HepG2 (cell line): ENCODE measurements around the gene VKORC1L1. TPM values are rescaled to one million over a fixed set of nuclear protein-coding genes. Genes with fewer than 3 reads are reported as not detected.
"Not testable (repeated sequence)": the region's sequence is repeated elsewhere in the genome, so short reads cannot be mapped to it uniquely, and the experiment has no call there.

Experiments used
- ATAC-seq: fragments of 200-7000 bp; cut with Tn5 transposase; 3 replicates; pipeline ENCODE4 v1.9.1; 2020; ENCODE audit warnings: mild to moderate bottlenecking, moderate library complexity
- BruUV-seq: library from RNA; stranded (reverse); fragments of 400-500 nt; replicated peaks from 2 replicates; lab custom pipeline; 2021; lab: Mats Ljungman, UMichigan
- CTCF ChIA-PET: fragments of 300-600 bp; formaldehyde crosslinking; extraction: SDS; loops from one replicate; lab custom pipeline; 2021; ENCODE audit warnings: low total read pairs, inconsistent platforms, low intra/inter-chr PET ratio; lab: Yijun Ruan, JAX
- POLR2A ChIA-PET: fragments of 350-600 bp; sonication (Branson Sonifier 250); formaldehyde crosslinking; loops from one replicate; lab custom pipeline; 2020; ENCODE audit warnings: antibody characterized with exemption, inconsistent platforms; lab: Yijun Ruan, JAX
- DNase-seq: peaks from one replicate; pipeline ENCODE4 v3.0.0-alpha.2; 2015; ENCODE audit warnings: low spot score
- FAIRE-seq: peaks from 3 replicates; lab custom pipeline; 2011; peaks lifted over from hg19 to GRCh38; lab: Jason Lieb, UNC
- H2AFZ ChIP-seq: one replicate; pipeline ENCODE4 v1.6.1; 2011; ENCODE audit warnings: low read length, inconsistent platforms
- H3K27ac ChIP-seq: fragments of 300-600 bp; 3 replicates; pipeline ENCODE4 v1.8.0; 2011; ENCODE audit warnings: mixed run types, mild to moderate bottlenecking, mixed read lengths, low read length, inconsistent platforms; ENCODE audit not compliant: insufficient read depth; ENCODE audit errors: extremely low read length
- H3K27me3 ChIP-seq, 2 experiments: fragments of 200-600 bp in 1 of 2; 2 replicates in 1 of 2; 3 replicates in 1 of 2; pipeline versions ENCODE4 v1.6.0 to v1.8.0; 2011; ENCODE audit warnings: low read length in 2 of 2, mild to moderate bottlenecking in 2 of 2, moderate library complexity in 2 of 2, inconsistent platforms in 1 of 2; ENCODE audit not compliant: insufficient read depth in 2 of 2, control insufficient read depth in 1 of 2
- H3K36me3 ChIP-seq, 2 experiments: fragments of 200-600 bp in 1 of 2; replicated peaks in 1 of 2; 2 replicates in 1 of 2; 3 replicates in 1 of 2; pipeline versions ENCODE4 v1.5.1 to v1.8.0; 2011; ENCODE audit warnings: low read length in 2 of 2, inconsistent platforms in 1 of 2; ENCODE audit not compliant: insufficient read depth in 2 of 2, control insufficient read depth in 1 of 2
- H3K4me1 ChIP-seq: 2 replicates; pipeline ENCODE4 v1.5.1; 2012; ENCODE audit warnings: low read length, inconsistent platforms; ENCODE audit not compliant: insufficient read depth
- H3K4me2 ChIP-seq: 2 replicates; pipeline ENCODE4 v1.6.0; 2011; ENCODE audit warnings: low read depth, low read length, inconsistent platforms
- H3K4me3 ChIP-seq, 3 experiments: fragments of 200-600 bp in 1 of 3; sonication (generic), shearing (Covaris generic) in 1 of 3; replicated peaks in 1 of 3; 2 replicates each; pipeline ENCODE4 v1.5.1; 2011 to 2016; ENCODE audit warnings: low read length in 3 of 3, inconsistent platforms in 2 of 3, low read depth in 2 of 3, mild to moderate bottlenecking in 2 of 3, control low read depth in 1 of 3, mixed read lengths in 1 of 3; ENCODE audit not compliant: insufficient read depth in 1 of 3
- H3K79me2 ChIP-seq: one replicate; pipeline ENCODE4 v1.6.1; 2011; ENCODE audit warnings: low read length, inconsistent platforms; ENCODE audit not compliant: insufficient read depth
- H3K9ac ChIP-seq: 2 replicates; pipeline ENCODE4 v1.6.0; 2011; ENCODE audit warnings: mild to moderate bottlenecking, low read depth, low read length, inconsistent platforms; ENCODE audit not compliant: insufficient read depth
- H3K9me3 ChIP-seq: 2 replicates; pipeline ENCODE4 v1.5.1; 2012; ENCODE audit warnings: mild to moderate bottlenecking, low read length
- H4K20me1 ChIP-seq: 2 replicates; pipeline ENCODE4 v1.6.0; 2011; ENCODE audit warnings: inconsistent platforms, mild to moderate bottlenecking, low read length, moderate library complexity; ENCODE audit not compliant: insufficient read depth
- HNF4A ChIP-seq: sonication (generic); formaldehyde crosslinking; IDR thresholded peaks from 2 replicates; pipeline ENCODE4 v1.4.0; 2020; ENCODE audit warnings: missing genetic modification reagents
- ZNF687 ChIP-seq: sonication (generic); formaldehyde crosslinking; IDR thresholded peaks from 2 replicates; pipeline ENCODE4 v1.5.1; 2020; ENCODE audit warnings: mild to moderate bottlenecking, missing genetic modification reagents, moderate library complexity
- in situ Hi-C: cut with HindIII; loops from 2 replicates; pipeline ENCODE4 v1.10.0; 2017; ENCODE audit warnings: low pct_unique_long_range_greater_than_20kb; ENCODE audit not compliant: extremely low pct_ligation_motif_present
- intact Hi-C: fragments of 100-400 bp; cut with micrococcal nuclease; formaldehyde crosslinking; loops from one replicate; pipeline ENCODE4 v1.10.0; 2022; ENCODE audit not compliant: unreplicated experiment
- polyA plus RNA-seq, 8 experiments: library from polyadenylated mRNA; depleted of rRNA in 3 of 8; stranded (reverse) in 7 of 8; unstranded in 1 of 8; fragments of >200 nt; fragmentation: Illumina TruSeq in 4 of 8; extraction: Trizol in 4 of 8; gene quantifications; 2 replicates each; pipeline versions ENCODE4 v1.2.1 to v1.2.3, GENCODE V29; 2011 to 2016; ENCODE audit warnings: low read depth in 4 of 8, missing spikeins in 1 of 8, mixed read lengths in 1 of 8; ENCODE audit not compliant: insufficient read depth in 1 of 8
- total RNA-seq, 5 experiments: library from RNA; depleted of rRNA; stranded (reverse); fragments of >200 nt; fragmentation: Illumina TruSeq; extraction: Trizol; gene quantifications; 2 replicates each; pipeline ENCODE4 v1.2.3, GENCODE V29; 2016; ENCODE audit warnings: low read depth in 1 of 5

Gene VKORC1L1
- total and polyA plus RNA-seq, 2 of the 13 experiments (the other 11 are each of a cell fraction or from before 2014, with no cell fraction given) = 13.9 to 16.5 TPM

GRCh38 chr7:65840446-65840845 lies 32.4 kb upstream of the VKORC1L1 start (continued):
- peak; percentile 20; the same call in 1 of the 2 replicates for TF ChIP-seq ZNF687 (CRISPR knock-in tag)
- TF ChIP-seq, all 625 proteins: peak for 5

GRCh38 chr7:65843616-65844015 lies 29.3 kb upstream of the VKORC1L1 start:
- POLR2A ChIA-PET, H3K36me3 ChIP-seq, H3K27ac ChIP-seq, FAIRE-seq, DNase-seq, H2AFZ ChIP-seq, H3K4me1 ChIP-seq, H3K27me3 ChIP-seq, ATAC-seq, H3K79me2 ChIP-seq, H4K20me1 ChIP-seq, in situ Hi-C loops, BruUV-seq, intact Hi-C loops, H3K9ac ChIP-seq: not testable (repeated sequence)
- peak; percentile 42; the same call in 1 of the 2 replicates for TF ChIP-seq HNF4A (CRISPR knock-in tag)
- TF ChIP-seq, all 625 proteins: peak for 1; not testable (repeated sequence) for 624
- H3K4me3 ChIP-seq, CTCF ChIA-PET, H3K9me3 ChIP-seq, H3K4me2 ChIP-seq: not testable (repeated sequence)
